Vagina (tissue), 2 donors: ENCODE measurements around the gene ZBP1. TPM values are rescaled to one million over a fixed set of nuclear protein-coding genes. Genes with fewer than 3 reads are reported as not detected.

Experiments used
- DNase-seq, 2 donors: peaks; one replicate each; pipeline ENCODE4 v3.0.0-alpha.2; 2017; ENCODE audit errors: extremely low spot score in 2 of 2
- H3K27ac ChIP-seq: fragments of 200-600 bp; sonication (generic); one replicate; pipeline ENCODE4 v1.5.1; 2019
- H3K27me3 ChIP-seq: fragments of 200-600 bp; sonication (generic); one replicate; pipeline ENCODE4 v1.5.1; 2019
- H3K36me3 ChIP-seq, 2 donors: fragments of 200-600 bp; sonication (generic); one replicate each; pipeline ENCODE4 v1.5.1; 2017 to 2019
- H3K4me1 ChIP-seq: fragments of 200-600 bp; sonication (generic); one replicate; pipeline ENCODE4 v1.5.1; 2019
- H3K4me3 ChIP-seq, 2 donors: fragments of 200-600 bp; sonication (generic); 1 replicate in 1 of 2; 2 replicates in 1 of 2; pipeline ENCODE4 v1.5.1; 2016 to 2019
- H3K9me3 ChIP-seq: fragments of 200-600 bp; sonication (generic); one replicate; pipeline ENCODE4 v1.5.1; 2019
- POLR2A ChIP-seq, 2 donors: fragments of 450-650 bp; IDR thresholded peaks; one replicate each; pipeline ENCODE4 v1.6.1; 2017; ENCODE audit warnings: antibody characterized with exemption in 2 of 2, mild to moderate bottlenecking in 2 of 2, moderate library complexity in 2 of 2
- POLR2AphosphoS5 ChIP-seq, 2 donors: sonication (generic); formaldehyde crosslinking; IDR thresholded peaks; one replicate each; pipeline ENCODE4 v1.9.0; 2017; ENCODE audit warnings: antibody characterized with exemption in 2 of 2, mild to moderate bottlenecking in 2 of 2, low read depth in 1 of 2; ENCODE audit not compliant: insufficient read depth in 1 of 2
- intact Hi-C: fragments of 100-400 bp; cut with DNase I; formaldehyde crosslinking; loops from one replicate; pipeline ENCODE4 v1.15.1; 2023
- total RNA-seq: library from RNA; depleted of rRNA; stranded (reverse); fragments of >200 nt; gene quantifications from one replicate; pipeline ENCODE4 v1.2.3, GENCODE V29; 2016
- TF ChIP-seq, protein P1 (sequence below), 3 experiments: fragments of 450-650 bp in 2 of 3; fragments of 200-600 bp in 1 of 3; sonication (generic) in 1 of 3; IDR thresholded peaks; one replicate each; pipeline ENCODE4 v1.5.1; 2017 to 2019; ENCODE audit warnings: antibody characterized with exemption in 3 of 3, mild to moderate bottlenecking in 2 of 3, moderate library complexity in 2 of 3

ZBP1 gene
- total RNA-seq, 1 donor from 2014 or later = 0.74 TPM

DNA sequence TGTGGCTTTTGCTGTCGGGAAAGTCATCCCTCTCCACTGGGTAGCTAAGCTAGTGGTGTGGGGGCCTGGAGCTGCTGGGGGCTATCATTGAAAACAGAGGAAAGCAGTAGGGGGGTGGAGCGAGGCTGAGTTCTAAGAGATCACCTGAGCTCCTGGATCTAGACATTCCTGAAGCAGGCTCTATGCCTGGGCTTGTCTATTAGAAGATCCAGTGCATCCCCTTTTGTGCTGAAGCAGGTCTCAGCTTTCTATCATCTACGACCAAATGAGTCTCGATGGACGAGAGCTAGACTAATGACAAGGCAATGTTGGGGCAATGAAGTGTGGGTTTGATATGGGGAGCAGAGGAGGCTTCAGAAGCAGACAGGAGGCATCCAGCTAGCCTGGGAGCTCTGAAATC, 18.5 kb downstream of the ZBP1 start:
- no peak overlapping the region for H3K4me3 ChIP-seq
- no peak for TF ChIP-seq POLR2AphosphoS5 (IDR thresholded peaks at IDR 0.05; ENCODE audit: insufficient read depth in 1 of 2, low read depth in 1 of 2)
- TF ChIP-seq, protein P1, sequence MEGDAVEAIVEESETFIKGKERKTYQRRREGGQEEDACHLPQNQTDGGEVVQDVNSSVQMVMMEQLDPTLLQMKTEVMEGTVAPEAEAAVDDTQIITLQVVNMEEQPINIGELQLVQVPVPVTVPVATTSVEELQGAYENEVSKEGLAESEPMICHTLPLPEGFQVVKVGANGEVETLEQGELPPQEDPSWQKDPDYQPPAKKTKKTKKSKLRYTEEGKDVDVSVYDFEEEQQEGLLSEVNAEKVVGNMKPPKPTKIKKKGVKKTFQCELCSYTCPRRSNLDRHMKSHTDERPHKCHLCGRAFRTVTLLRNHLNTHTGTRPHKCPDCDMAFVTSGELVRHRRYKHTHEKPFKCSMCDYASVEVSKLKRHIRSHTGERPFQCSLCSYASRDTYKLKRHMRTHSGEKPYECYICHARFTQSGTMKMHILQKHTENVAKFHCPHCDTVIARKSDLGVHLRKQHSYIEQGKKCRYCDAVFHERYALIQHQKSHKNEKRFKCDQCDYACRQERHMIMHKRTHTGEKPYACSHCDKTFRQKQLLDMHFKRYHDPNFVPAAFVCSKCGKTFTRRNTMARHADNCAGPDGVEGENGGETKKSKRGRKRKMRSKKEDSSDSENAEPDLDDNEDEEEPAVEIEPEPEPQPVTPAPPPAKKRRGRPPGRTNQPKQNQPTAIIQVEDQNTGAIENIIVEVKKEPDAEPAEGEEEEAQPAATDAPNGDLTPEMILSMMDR (IDR thresholded peaks at IDR 0.05) = no peak
- no peak for TF ChIP-seq POLR2A (IDR thresholded peaks at IDR 0.05)
- intact Hi-C loops = no loop called here
- H3K27me3 ChIP-seq = no peaks in the 10 kb centered on the region
- no peaks in the 10 kb centered on the region for H3K9me3 ChIP-seq
- no peak for DNase-seq
- H3K4me1 ChIP-seq = peaks cover 13% of the 10 kb centered on the region
- no peaks in the 10 kb centered on the region for H3K36me3 ChIP-seq
- H3K27ac ChIP-seq = no peak overlapping the region

DNA sequence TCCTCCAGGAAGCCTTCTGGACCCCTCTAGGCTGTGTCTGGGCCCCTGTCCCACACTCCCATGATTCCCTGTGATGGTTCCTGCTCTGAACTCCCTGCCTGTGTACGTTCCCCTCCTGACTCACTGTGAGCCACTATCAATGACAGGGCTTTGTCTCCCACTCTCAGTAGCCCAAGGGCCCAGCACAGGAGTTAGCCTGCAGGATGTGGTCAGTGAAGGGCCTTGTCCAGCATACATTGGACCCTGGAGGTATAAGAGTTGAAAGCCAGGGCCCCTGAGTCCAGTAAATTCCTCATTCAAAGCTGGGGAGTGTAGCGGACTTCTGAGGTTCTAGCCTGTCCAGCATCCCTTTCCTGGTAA, 19.0 kb downstream of the ZBP1 start:
- Histone ChIP-seq H3K27me3 (no peaks in the 10 kb centered on the region), H3K9me3 (no peaks in the 10 kb centered on the region), H3K4me1 (peaks cover 15% of the 10 kb centered on the region), H3K4me3 (no peak overlapping the region), H3K36me3 (no peaks in the 10 kb centered on the region), H3K27ac (no peak overlapping the region)
- TF ChIP-seq POLR2A (IDR thresholded peaks at IDR 0.05) (no peak), POLR2AphosphoS5 (IDR thresholded peaks at IDR 0.05; ENCODE audit: insufficient read depth in 1 of 2, low read depth in 1 of 2) (no peak)
- TF ChIP-seq, protein P1 (IDR thresholded peaks at IDR 0.05) = no peak
- intact Hi-C loops = no loop called here
- DNase-seq = no peak

DNA sequence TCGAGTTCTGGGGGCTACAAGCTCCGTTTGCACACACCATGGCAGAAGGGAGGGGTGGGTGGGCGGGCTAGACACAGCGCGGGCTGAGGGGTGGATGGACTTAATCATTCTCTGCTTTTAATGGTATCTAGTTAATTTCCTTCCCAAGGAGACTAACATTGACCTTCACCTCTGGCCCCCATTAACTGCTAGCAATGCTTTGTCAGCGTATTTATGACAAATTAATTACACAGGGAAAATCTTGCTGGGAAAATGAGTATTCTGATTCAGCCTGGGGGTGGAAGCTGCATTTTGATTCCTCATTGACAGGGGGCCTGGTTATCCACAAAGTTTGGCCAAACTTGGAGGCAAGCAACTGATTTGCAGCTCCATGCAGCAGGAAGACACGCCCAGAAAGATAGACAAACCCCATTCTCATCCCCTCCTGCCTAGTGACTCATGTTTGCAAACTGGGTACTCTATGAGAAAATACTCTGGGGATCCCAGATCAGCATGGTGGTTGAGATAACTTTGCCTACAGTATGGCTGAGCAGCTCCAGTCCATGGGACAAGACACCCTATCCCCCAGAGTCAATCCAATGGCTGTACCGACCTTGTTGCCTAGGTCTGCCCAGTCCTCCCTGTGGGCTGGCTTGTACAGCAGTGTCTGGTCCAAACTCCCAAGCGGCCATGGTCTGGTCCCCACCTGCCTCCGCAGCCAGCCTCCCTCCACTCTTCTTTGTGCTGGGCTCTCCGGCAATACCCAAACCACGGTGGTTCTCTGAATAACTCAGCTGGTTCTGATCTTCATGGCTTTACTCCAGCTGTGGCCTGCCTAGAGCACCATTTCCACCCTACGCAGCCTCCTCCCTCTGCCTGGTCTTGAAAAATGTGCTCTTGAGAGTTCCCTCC, 19.7 kb downstream of the ZBP1 start:
- Histone ChIP-seq H3K9me3 (no peaks in the 10 kb centered on the region), H3K36me3 (no peaks in the 10 kb centered on the region), H3K4me1 (peaks cover 15% of the 10 kb centered on the region), H3K27ac (no peak overlapping the region), H3K27me3 (no peaks in the 10 kb centered on the region), H3K4me3 (no peak overlapping the region)
- no peak for TF ChIP-seq POLR2AphosphoS5 (IDR thresholded peaks at IDR 0.05; ENCODE audit: insufficient read depth in 1 of 2, low read depth in 1 of 2)
- intact Hi-C loops = no loop called here
- DNase-seq = no peak

DNA sequence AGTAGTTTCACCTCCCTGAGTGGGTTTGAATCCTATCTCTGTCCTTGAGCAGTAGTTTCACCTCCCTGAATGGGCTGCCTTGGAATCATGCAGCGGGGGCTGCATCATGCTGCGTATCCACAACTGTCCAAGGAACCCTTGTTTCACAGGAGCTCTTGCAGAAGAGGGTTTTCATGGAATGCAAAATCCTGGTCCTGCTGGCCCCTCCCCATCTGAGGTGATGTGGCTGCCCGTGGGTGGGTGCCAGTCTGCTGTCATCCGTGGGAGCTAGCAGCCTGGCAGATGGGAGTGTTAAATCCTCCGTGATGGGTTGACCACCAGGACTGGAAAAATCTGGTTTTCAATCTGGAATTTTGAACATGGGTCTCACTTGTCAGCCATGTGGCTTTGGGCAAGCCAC, 21.7 kb downstream of the ZBP1 start:
- H3K4me1 ChIP-seq = peaks cover 15% of the 10 kb centered on the region
- intact Hi-C loops = loop anchor here (10.0 kb wide), 1 partner anchor 204 kb away; the partner anchor contains the start of gene RBM38
- H3K9me3 ChIP-seq = no peaks in the 10 kb centered on the region
- no peak for DNase-seq
- H3K27me3 ChIP-seq = no peaks in the 10 kb centered on the region
- H3K4me3 ChIP-seq = no peak overlapping the region
- TF ChIP-seq, protein P1 (IDR thresholded peaks at IDR 0.05) = no peak
- TF ChIP-seq POLR2A (IDR thresholded peaks at IDR 0.05) = no peak
- TF ChIP-seq POLR2AphosphoS5 (IDR thresholded peaks at IDR 0.05; ENCODE audit: insufficient read depth in 1 of 2, low read depth in 1 of 2) = no peak
- H3K36me3 ChIP-seq = no peaks in the 10 kb centered on the region
- H3K27ac ChIP-seq = no peak overlapping the region

DNA sequence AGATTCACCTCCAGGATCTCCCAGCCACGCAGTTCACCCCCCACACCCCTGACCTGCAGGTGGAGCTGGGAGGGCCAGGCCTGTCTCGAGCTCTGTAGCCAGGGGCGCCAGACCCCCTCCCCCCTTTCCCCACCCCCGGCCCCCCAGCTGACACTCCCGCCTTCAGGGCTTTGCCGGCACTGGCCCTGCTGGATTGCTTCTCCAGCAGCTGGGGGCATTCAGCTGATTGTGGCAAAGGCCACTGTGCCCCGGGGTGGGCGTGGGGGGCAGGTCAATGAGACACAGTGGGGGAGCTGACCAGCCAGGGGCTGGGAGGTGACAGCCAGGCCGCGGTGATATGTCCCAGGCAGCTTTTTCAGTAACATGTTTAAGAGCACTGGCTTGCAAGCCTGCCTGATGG, 22.2 kb downstream of the ZBP1 start:
- Histone ChIP-seq H3K27ac (no peak overlapping the region), H3K4me1 (peaks cover 15% of the 10 kb centered on the region), H3K36me3 (no peaks in the 10 kb centered on the region), H3K9me3 (no peaks in the 10 kb centered on the region), H3K27me3 (no peaks in the 10 kb centered on the region), H3K4me3 (no peak overlapping the region)
- intact Hi-C loops = loop anchor here (10.0 kb wide), 1 partner anchor 203 kb away; the partner anchor contains the start of gene RBM38
- TF ChIP-seq, protein P1 (IDR thresholded peaks at IDR 0.05) = no peak
- TF ChIP-seq POLR2AphosphoS5 (IDR thresholded peaks at IDR 0.05; ENCODE audit: insufficient read depth in 1 of 2, low read depth in 1 of 2) (no peak), POLR2A (IDR thresholded peaks at IDR 0.05) (no peak)
- DNase-seq = no peak
